ENCODE results near the gene USH2A.

The USH2A gene
- long read RNA-seq, donor 1 = 0 reads
- long read RNA-seq, donor 2 = 0 reads
- long read RNA-seq, donor 3 = 0 reads
- long read RNA-seq, donor 4 = 0 reads
- long read RNA-seq, donor 5 = 0 reads
- long read RNA-seq, donor 6 = 0 reads
- long read RNA-seq, donor 7 = 0 reads
- long read RNA-seq, donor 8 = 0 reads

- DNase-seq = no peak
Measured at GRCh38 chr1:216422821-216423520, at the start of gene USH2A. Gene USH2A (minus strand): TSS chr1:216423448. CDS start chr1:216422336, 1,112 bp downstream.

GRCh38 chr1:216466162-216466801, 43.0 kb upstream of the USH2A start:
- DNase-seq = no peak

GRCh38 chr1:216464489-216464888, 41.2 kb upstream of the USH2A start:
- DNase-seq = no peak

- DNase-seq = no peak
Measured at GRCh38 chr1:216462066-216462775, 39.0 kb upstream of the USH2A start.

- no peak for DNase-seq
Measured at GRCh38 chr1:216461466-216461865, 38.2 kb upstream of the USH2A start.

GRCh38 chr1:216459651-216460207, 36.5 kb upstream of the USH2A start:
- no peak for DNase-seq

GRCh38 chr1:216458812-216459211, 35.6 kb upstream of the USH2A start:
- DNase-seq = no peak

GRCh38 chr1:216457356-216457755, 34.1 kb upstream of the USH2A start:
- no peak for DNase-seq

GRCh38 chr1:216456682-216457081, 33.4 kb upstream of the USH2A start:
- no peak for DNase-seq

GRCh38 chr1:216453777-216454176, 30.5 kb upstream of the USH2A start:
- no peak for DNase-seq

- DNase-seq = no peak
Measured at GRCh38 chr1:216450227-216450626, 27.0 kb upstream of the USH2A start.

- no peak for DNase-seq
Measured at GRCh38 chr1:216448011-216448510, 24.8 kb upstream of the USH2A start.

- no peak for DNase-seq
Measured at GRCh38 chr1:216437603-216438002, 14.4 kb upstream of the USH2A start.

- no peak for DNase-seq
Measured at GRCh38 chr1:216434232-216434631, 11.0 kb upstream of the USH2A start.

GRCh38 chr1:216433175-216433574, 9.9 kb upstream of the USH2A start:
- DNase-seq = no peak

GRCh38 chr1:216430744-216431143, 7.5 kb upstream of the USH2A start:
- no peak for DNase-seq

GRCh38 chr1:216425577-216425976, 2.3 kb upstream of the USH2A start:
- no peak for DNase-seq

- DNase-seq = no peak
Measured at GRCh38 chr1:216420746-216421145, 2.5 kb downstream of the USH2A start.

GRCh38 chr1:216420263-216420662, 3.0 kb downstream of the USH2A start:
- no peak for DNase-seq

- DNase-seq = no peak
Measured at GRCh38 chr1:216416488-216416887, 6.8 kb downstream of the USH2A start.

GRCh38 chr1:216410026-216410425, 13.2 kb downstream of the USH2A start:
- DNase-seq = no peak

GRCh38 chr1:216390956-216391355, 32.3 kb downstream of the USH2A start:
- no peak for DNase-seq

GRCh38 chr1:216389774-216390173, 33.5 kb downstream of the USH2A start:
- DNase-seq = no peak

All from right kidney (tissue), 9 donors.